Activated CD4-positive, alpha-beta T cell treated with anti-CD3 and anti-CD28 coated beads for 36 hours (primary cell): ENCODE measurements around the gene AGBL1. TPM values are rescaled to one million over a fixed set of nuclear protein-coding genes. Genes with fewer than 3 reads are reported as not detected.
A peak's percentile ranks its signal among the peaks of the same experiment; 100 is the strongest.

Experiments used
- ATAC-seq: fragments of 200-7000 bp; cut with Tn5 transposase; one replicate; pipeline ENCODE4 v1.10.0; 2021; ENCODE audit warnings: mild to moderate bottlenecking, moderate library complexity
- CTCF ChIA-PET: fragments of 350-600 bp; sonication (Branson Sonifier 250); formaldehyde crosslinking; loops from one replicate; lab custom pipeline; 2021; ENCODE audit warnings: antibody characterized with exemption; lab: Charles Lee
- POLR2A ChIA-PET: fragments of 350-600 bp; sonication (Branson Sonifier 250); formaldehyde crosslinking; loops from one replicate; lab custom pipeline; 2021; ENCODE audit warnings: antibody characterized with exemption, inconsistent platforms; lab: Charles Lee
- DNase-seq: peaks from one replicate; pipeline ENCODE4 v3.0.0-alpha.2; 2020
- H3K27ac Mint-ChIP-seq: one replicate; pipeline ENCODE4 v1.8.0; 2021; ENCODE audit warnings: mixed read lengths
- H3K27me3 Mint-ChIP-seq: one replicate; pipeline ENCODE4 v1.8.0; 2021; ENCODE audit warnings: mixed read lengths
- H3K36me3 Mint-ChIP-seq: one replicate; pipeline ENCODE4 v1.8.0; 2021; ENCODE audit warnings: low read depth, mixed read lengths
- H3K4me1 Mint-ChIP-seq: one replicate; pipeline ENCODE4 v1.8.0; 2021; ENCODE audit warnings: mixed read lengths
- H3K4me3 Mint-ChIP-seq: one replicate; pipeline ENCODE4 v1.8.0; 2021; ENCODE audit warnings: mild to moderate bottlenecking, moderate library complexity, mixed read lengths
- H3K9me3 Mint-ChIP-seq: one replicate; pipeline ENCODE4 v1.8.0; 2021; ENCODE audit warnings: low read depth, mixed read lengths
- intact Hi-C, 2 experiments: fragments of 100-400 bp; cut with DNase I in 1 of 2; cut with micrococcal nuclease in 1 of 2; formaldehyde crosslinking; loops; one replicate each; pipeline versions ENCODE4 v1.14.2 to v1.15.1; 2022 to 2024; cut with DNase I, micrococcal nuclease
- total RNA-seq, 2 experiments: library from RNA; stranded (reverse); gene quantifications; one replicate each; pipeline ENCODE4 v1.2.3, GENCODE V29; 2021

The AGBL1 gene
- total RNA-seq, 2 experiments from 2014 or later = 0.04 to 0.05 TPM

GRCh38 chr15:86906376-86906775 lies 826.7 kb downstream of the AGBL1 start:
- POLR2A ChIA-PET = no interaction called here
- Mint-ChIP-seq H3K9me3 (no peaks in the 10 kb centered on the region), H3K4me3 (no peak overlapping the region), H3K27ac (no peak overlapping the region), H3K4me1 (no peaks in the 10 kb centered on the region), H3K36me3 (no peaks in the 10 kb centered on the region), H3K27me3 (peaks cover 15% of the 10 kb centered on the region)
- DNase-seq (no peak), ATAC-seq (no peak)
- intact Hi-C loops = no loop called here
- CTCF ChIA-PET = no interaction called here

- no peak for ATAC-seq
- Mint-ChIP-seq H3K9me3 (no peaks in the 10 kb centered on the region), H3K4me1 (no peaks in the 10 kb centered on the region), H3K27me3 (peaks cover 8% of the 10 kb centered on the region), H3K4me3 (no peak overlapping the region), H3K36me3 (no peaks in the 10 kb centered on the region), H3K27ac (no peak overlapping the region)
- ChIA-PET CTCF (no interaction called here), POLR2A (no interaction called here)
- no peak for DNase-seq
- intact Hi-C loops = loop anchor here in 1 of 2 experiments (10.0 kb wide), 1 partner anchor 1334 kb away; no protein-coding TSS in a partner anchor
Measured at GRCh38 chr15:86911022-86911421, 831.4 kb downstream of the AGBL1 start.

GRCh38 chr15:86912661-86913060 lies 833.0 kb downstream of the AGBL1 start:
- intact Hi-C loops = loop anchor here in 1 of 2 experiments (10.0 kb wide), 1 partner anchor 1332 kb away; no protein-coding TSS in a partner anchor

GRCh38 chr15:86915811-86916331 lies 836.2 kb downstream of the AGBL1 start:
- intact Hi-C loops = loop anchor here in 1 of 2 experiments (2.0 to 10.0 kb wide), 2 partner anchors 689 to 1329 kb away; no protein-coding TSS in a partner anchor
- Mint-ChIP-seq H3K9me3 (no peaks in the 10 kb centered on the region), H3K27me3 (peaks cover 5% of the 10 kb centered on the region), H3K4me3 (no peak overlapping the region), H3K4me1 (no peaks in the 10 kb centered on the region), H3K36me3 (no peaks in the 10 kb centered on the region), H3K27ac (no peak overlapping the region)
- ChIA-PET POLR2A (no interaction called here), CTCF (no interaction called here)
- ATAC-seq (no peak), DNase-seq (peak; percentile 4)

More at GRCh38 chr15:86912661-86913060, 833.0 kb downstream of the AGBL1 start:
- ATAC-seq = no peak
- Mint-ChIP-seq H3K4me3 (no peak overlapping the region), H3K4me1 (no peaks in the 10 kb centered on the region), H3K27me3 (peaks cover 4% of the 10 kb centered on the region), H3K36me3 (no peaks in the 10 kb centered on the region), H3K27ac (no peak overlapping the region), H3K9me3 (no peaks in the 10 kb centered on the region)
- ChIA-PET CTCF (no interaction called here), POLR2A (no interaction called here)
- no peak for DNase-seq

- Mint-ChIP-seq H3K9me3 (no peaks in the 10 kb centered on the region), H3K27me3 (peaks cover 8% of the 10 kb centered on the region), H3K27ac (no peak overlapping the region), H3K4me1 (no peaks in the 10 kb centered on the region), H3K4me3 (no peak overlapping the region), H3K36me3 (no peaks in the 10 kb centered on the region)
- intact Hi-C loops = loop anchor here in 1 of 2 experiments (10.0 kb wide), 1 partner anchor 1328 kb away; no protein-coding TSS in a partner anchor
- no peak for DNase-seq
- ChIA-PET CTCF (no interaction called here), POLR2A (no interaction called here)
- ATAC-seq = no peak
Measured at GRCh38 chr15:86916671-86917360, 837.1 kb downstream of the AGBL1 start.

- intact Hi-C loops = loop anchor here in 1 of 2 experiments (10.0 kb wide), 1 partner anchor 1327 kb away; no protein-coding TSS in a partner anchor
- H3K4me3 Mint-ChIP-seq = no peak overlapping the region
- no peaks in the 10 kb centered on the region for H3K36me3 Mint-ChIP-seq
- no peaks in the 10 kb centered on the region for H3K4me1 Mint-ChIP-seq
- DNase-seq (no peak), ATAC-seq (no peak)
- H3K27ac Mint-ChIP-seq = no peak overlapping the region
- ChIA-PET CTCF (no interaction called here), POLR2A (no interaction called here)
- no peaks in the 10 kb centered on the region for H3K9me3 Mint-ChIP-seq
- H3K27me3 Mint-ChIP-seq = peaks cover 8% of the 10 kb centered on the region
Measured at GRCh38 chr15:86917361-86917671, 837.6 kb downstream of the AGBL1 start.

- Mint-ChIP-seq H3K27me3 (peaks cover 10% of the 10 kb centered on the region), H3K9me3 (no peaks in the 10 kb centered on the region), H3K27ac (no peak overlapping the region), H3K4me1 (no peaks in the 10 kb centered on the region), H3K4me3 (no peak overlapping the region), H3K36me3 (no peaks in the 10 kb centered on the region)
- intact Hi-C loops = loop anchor here in 1 of 2 experiments (10.0 kb wide), 1 partner anchor 1325 kb away; no protein-coding TSS in a partner anchor
- DNase-seq (no peak), ATAC-seq (no peak)
- POLR2A ChIA-PET = no interaction called here
- CTCF ChIA-PET = interaction anchor here (0.7 to 1.0 kb wide), 2 partner anchors 295 to 308 kb away, joined by 3 to 4 read pairs; no protein-coding TSS in a partner anchor
Measured at GRCh38 chr15:86919581-86919980, 839.9 kb downstream of the AGBL1 start.

GRCh38 chr15:86929461-86929860 lies 849.8 kb downstream of the AGBL1 start:
- H3K36me3 Mint-ChIP-seq = no peaks in the 10 kb centered on the region
- no peaks in the 10 kb centered on the region for H3K4me1 Mint-ChIP-seq
- ChIA-PET CTCF (no interaction called here), POLR2A (no interaction called here)
- ATAC-seq (no peak), DNase-seq (no peak)
- H3K27ac Mint-ChIP-seq = no peak overlapping the region
- no peak overlapping the region for H3K4me3 Mint-ChIP-seq
- H3K9me3 Mint-ChIP-seq = no peaks in the 10 kb centered on the region
- peaks cover 2% of the 10 kb centered on the region for H3K27me3 Mint-ChIP-seq
- intact Hi-C loops = no loop called here

- Mint-ChIP-seq H3K9me3 (no peaks in the 10 kb centered on the region), H3K4me3 (no peak overlapping the region), H3K27ac (no peak overlapping the region), H3K27me3 (peaks cover 2% of the 10 kb centered on the region), H3K4me1 (no peaks in the 10 kb centered on the region), H3K36me3 (no peaks in the 10 kb centered on the region)
- DNase-seq (no peak), ATAC-seq (no peak)
- intact Hi-C loops = no loop called here
- ChIA-PET CTCF (no interaction called here), POLR2A (no interaction called here)
Measured at GRCh38 chr15:86932456-86932855, 852.8 kb downstream of the AGBL1 start.

GRCh38 chr15:86935841-86936240 lies 856.2 kb downstream of the AGBL1 start:
- POLR2A ChIA-PET = no interaction called here
- ATAC-seq (no peak), DNase-seq (no peak)
- H3K9me3 Mint-ChIP-seq = no peaks in the 10 kb centered on the region
- H3K27me3 Mint-ChIP-seq = peaks cover 2% of the 10 kb centered on the region
- no peaks in the 10 kb centered on the region for H3K4me1 Mint-ChIP-seq
- H3K4me3 Mint-ChIP-seq = no peak overlapping the region
- H3K27ac Mint-ChIP-seq = no peak overlapping the region
- CTCF ChIA-PET = no interaction called here
- intact Hi-C loops = no loop called here
- no peaks in the 10 kb centered on the region for H3K36me3 Mint-ChIP-seq

- intact Hi-C loops = no loop called here
- DNase-seq (no peak), ATAC-seq (no peak)
- no peak overlapping the region for H3K4me3 Mint-ChIP-seq
- peaks cover 11% of the 10 kb centered on the region for H3K27me3 Mint-ChIP-seq
- no peaks in the 10 kb centered on the region for H3K9me3 Mint-ChIP-seq
- H3K27ac Mint-ChIP-seq = no peak overlapping the region
- ChIA-PET POLR2A (no interaction called here), CTCF (no interaction called here)
- H3K4me1 Mint-ChIP-seq = no peaks in the 10 kb centered on the region
- H3K36me3 Mint-ChIP-seq = no peaks in the 10 kb centered on the region
Measured at GRCh38 chr15:86942285-86942684, 862.6 kb downstream of the AGBL1 start.

- peaks cover 3% of the 10 kb centered on the region for H3K27me3 Mint-ChIP-seq
- H3K4me3 Mint-ChIP-seq = no peak overlapping the region
- ATAC-seq = no peak
- H3K4me1 Mint-ChIP-seq = no peaks in the 10 kb centered on the region
- DNase-seq = no peak
- intact Hi-C loops = no loop called here
- H3K9me3 Mint-ChIP-seq = no peaks in the 10 kb centered on the region
- H3K27ac Mint-ChIP-seq = no peak overlapping the region
- no peaks in the 10 kb centered on the region for H3K36me3 Mint-ChIP-seq
- ChIA-PET POLR2A (no interaction called here), CTCF (interaction anchor here (0.6 kb wide), 1 partner anchor 1995 kb away, joined by 3 read pairs; no protein-coding TSS in a partner anchor)
Measured at GRCh38 chr15:86948719-86949118, 869.0 kb downstream of the AGBL1 start.
